Measurements from ENCODE around the gene CAPN9.

CAPN9 gene

DNA sequence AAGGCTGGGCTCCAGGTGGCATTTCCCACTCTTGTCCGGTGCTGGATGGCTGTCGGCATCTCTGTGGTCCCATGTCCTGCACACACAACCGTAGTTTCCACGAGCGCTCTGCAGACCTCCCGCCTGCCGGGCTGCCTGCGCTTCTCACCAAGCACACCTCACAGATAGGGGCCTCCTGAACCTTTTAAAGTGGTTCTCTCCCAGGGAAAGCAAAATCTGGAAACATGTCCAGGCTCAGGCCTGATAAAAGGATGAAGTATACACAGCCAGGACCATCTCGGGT, 46.2 kb downstream of the CAPN9 start:
- Histone ChIP-seq H3K4me2 (ENCODE audit: low read length) (no peak overlapping the region), H3K27ac (ENCODE audit: low read length) (no peak overlapping the region), H3K79me2 (ENCODE audit: low read length) (no peaks in the 10 kb centered on the region), H4K20me1 (ENCODE audit: insufficient read depth, low read length) (no peaks in the 10 kb centered on the region), H3K9me3 (ENCODE audit: insufficient read depth, low read length) (no peaks in the 10 kb centered on the region), H3K4me1 (ENCODE audit: low read length) (no peaks in the 10 kb centered on the region), H3K4me3 (ENCODE audit: low read length) (no peak overlapping the region), H2AFZ (ENCODE audit: low read depth, low read length) (no peak overlapping the region), H3K9ac (ENCODE audit: low read length) (no peak overlapping the region), H3K36me3 (replicated peaks; ENCODE audit: low read depth, low read length) (no peaks in the 10 kb centered on the region), H3K27me3 (ENCODE audit: low read depth, low read length) (peaks cover 23% of the 10 kb centered on the region)
- TF ChIP-seq EZH2phosphoT487 (IDR thresholded peaks at IDR 0.05; ENCODE audit: low read depth) = no peak
- TF ChIP-seq, protein P1, sequence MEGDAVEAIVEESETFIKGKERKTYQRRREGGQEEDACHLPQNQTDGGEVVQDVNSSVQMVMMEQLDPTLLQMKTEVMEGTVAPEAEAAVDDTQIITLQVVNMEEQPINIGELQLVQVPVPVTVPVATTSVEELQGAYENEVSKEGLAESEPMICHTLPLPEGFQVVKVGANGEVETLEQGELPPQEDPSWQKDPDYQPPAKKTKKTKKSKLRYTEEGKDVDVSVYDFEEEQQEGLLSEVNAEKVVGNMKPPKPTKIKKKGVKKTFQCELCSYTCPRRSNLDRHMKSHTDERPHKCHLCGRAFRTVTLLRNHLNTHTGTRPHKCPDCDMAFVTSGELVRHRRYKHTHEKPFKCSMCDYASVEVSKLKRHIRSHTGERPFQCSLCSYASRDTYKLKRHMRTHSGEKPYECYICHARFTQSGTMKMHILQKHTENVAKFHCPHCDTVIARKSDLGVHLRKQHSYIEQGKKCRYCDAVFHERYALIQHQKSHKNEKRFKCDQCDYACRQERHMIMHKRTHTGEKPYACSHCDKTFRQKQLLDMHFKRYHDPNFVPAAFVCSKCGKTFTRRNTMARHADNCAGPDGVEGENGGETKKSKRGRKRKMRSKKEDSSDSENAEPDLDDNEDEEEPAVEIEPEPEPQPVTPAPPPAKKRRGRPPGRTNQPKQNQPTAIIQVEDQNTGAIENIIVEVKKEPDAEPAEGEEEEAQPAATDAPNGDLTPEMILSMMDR (IDR thresholded peaks at IDR 0.05; ENCODE audit: low read depth, low read length) = no peak

DNA sequence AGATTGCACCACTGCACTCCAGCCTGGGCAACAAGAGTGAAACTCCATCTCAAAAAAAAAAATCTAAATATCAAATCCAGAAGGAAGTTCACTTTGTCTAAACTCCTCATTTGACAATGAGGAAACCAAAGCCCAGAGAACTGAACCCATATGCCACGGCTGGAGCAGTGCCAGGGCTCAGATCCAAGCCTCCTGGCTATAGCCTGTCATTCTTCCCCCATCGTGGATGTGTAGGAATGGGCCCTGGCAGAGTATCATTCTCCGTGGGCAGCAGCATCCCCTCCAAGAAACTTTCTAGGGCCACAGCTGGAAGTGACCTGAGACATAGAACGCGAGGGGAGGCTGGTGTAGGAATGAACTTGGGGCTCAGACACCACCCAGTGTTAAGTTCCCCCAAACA, 47.2 kb downstream of the CAPN9 start:
- TF ChIP-seq EZH2phosphoT487 (IDR thresholded peaks at IDR 0.05; ENCODE audit: low read depth) = no peak
- TF ChIP-seq, protein P1 (IDR thresholded peaks at IDR 0.05; ENCODE audit: low read depth, low read length) = no peak
- Histone ChIP-seq H3K4me3 (ENCODE audit: low read length) (no peak overlapping the region), H4K20me1 (ENCODE audit: insufficient read depth, low read length) (no peaks in the 10 kb centered on the region), H3K79me2 (ENCODE audit: low read length) (no peaks in the 10 kb centered on the region), H3K27me3 (ENCODE audit: low read depth, low read length) (peaks cover 25% of the 10 kb centered on the region), H3K27ac (ENCODE audit: low read length) (no peak overlapping the region), H3K36me3 (replicated peaks; ENCODE audit: low read depth, low read length) (no peaks in the 10 kb centered on the region), H3K4me2 (ENCODE audit: low read length) (no peak overlapping the region), H3K9me3 (ENCODE audit: insufficient read depth, low read length) (no peaks in the 10 kb centered on the region), H3K4me1 (ENCODE audit: low read length) (no peaks in the 10 kb centered on the region), H3K9ac (ENCODE audit: low read length) (no peak overlapping the region), H2AFZ (ENCODE audit: low read depth, low read length) (no peak overlapping the region)

- no peak overlapping the region for H2AFZ ChIP-seq (ENCODE audit: low read depth, low read length)
- TF ChIP-seq, protein P1 (IDR thresholded peaks at IDR 0.05; ENCODE audit: low read depth, low read length) = no peak
- no peak for TF ChIP-seq EZH2phosphoT487 (IDR thresholded peaks at IDR 0.05; ENCODE audit: low read depth)
- no peaks in the 10 kb centered on the region for H3K4me1 ChIP-seq (ENCODE audit: low read length)
- H3K4me2 ChIP-seq (ENCODE audit: low read length) = no peak overlapping the region
- no peaks in the 10 kb centered on the region for H4K20me1 ChIP-seq (ENCODE audit: insufficient read depth, low read length)
- no peak overlapping the region for H3K4me3 ChIP-seq (ENCODE audit: low read length)
- peaks cover 19% of the 10 kb centered on the region for H3K27me3 ChIP-seq (ENCODE audit: low read depth, low read length)
- no peaks in the 10 kb centered on the region for H3K79me2 ChIP-seq (ENCODE audit: low read length)
- no peak overlapping the region for H3K9ac ChIP-seq (ENCODE audit: low read length)
- H3K36me3 ChIP-seq (replicated peaks; ENCODE audit: low read depth, low read length) = no peaks in the 10 kb centered on the region
- H3K9me3 ChIP-seq (ENCODE audit: insufficient read depth, low read length) = no peaks in the 10 kb centered on the region
- no peak overlapping the region for H3K27ac ChIP-seq (ENCODE audit: low read length)
Observed at GRCh38 chr1:230794871-230795605, 47.9 kb downstream of the CAPN9 start.

GRCh38 chr1:230796626-230797025, 49.4 kb downstream of the CAPN9 start:
- Histone ChIP-seq H3K9ac (ENCODE audit: low read length) (no peak overlapping the region), H3K4me3 (ENCODE audit: low read length) (no peak overlapping the region), H3K4me2 (ENCODE audit: low read length) (no peak overlapping the region), H3K9me3 (ENCODE audit: insufficient read depth, low read length) (no peaks in the 10 kb centered on the region), H3K4me1 (ENCODE audit: low read length) (no peaks in the 10 kb centered on the region), H3K27me3 (ENCODE audit: low read depth, low read length) (peaks cover 17% of the 10 kb centered on the region), H3K36me3 (replicated peaks; ENCODE audit: low read depth, low read length) (no peaks in the 10 kb centered on the region), H3K27ac (ENCODE audit: low read length) (no peak overlapping the region), H4K20me1 (ENCODE audit: insufficient read depth, low read length) (no peaks in the 10 kb centered on the region), H2AFZ (ENCODE audit: low read depth, low read length) (no peak overlapping the region), H3K79me2 (ENCODE audit: low read length) (no peaks in the 10 kb centered on the region)
- TF ChIP-seq EZH2phosphoT487 (IDR thresholded peaks at IDR 0.05; ENCODE audit: low read depth) = no peak
- TF ChIP-seq, protein P1 (IDR thresholded peaks at IDR 0.05; ENCODE audit: low read depth, low read length) = no peak
